Measurements from ENCODE around the gene MIDN. TPM values are rescaled to one million over a fixed set of nuclear protein-coding genes. Genes with fewer than 3 reads are reported as not detected.

The MIDN gene
- total and polyA plus RNA-seq, 2 of the 4 experiments (the other 2 are of a cell fraction) = 2.5 to 26.0 TPM

GRCh38 chr19:1264801-1265614 lies 16.6 kb downstream of the MIDN start:
- peak overlapping the region; percentile 96 for H2BK120ac ChIP-seq (ENCODE audit: low read depth, low read length)
- peak overlapping the region; percentile 59 to 63 for H4K8ac ChIP-seq (ENCODE audit: low read depth in 2 of 2, low read length in 2 of 2)
- 67% methylated on average over 21 of the region's 26 CpGs; no CpG with 5 or more reads in 1 of the 2 experiments for WGBS, 2 experiments (ENCODE audit: extremely low coverage in 2 of 2, insufficient read length in 1 of 2)
- H3K4ac ChIP-seq (ENCODE audit: low read depth, low read length) = peak overlapping the region; percentile 98
- in situ Hi-C loops (cut with MboI; ENCODE audit: low sequenced_read_pairs) = no loop called here
- peaks cover 25% of the 10 kb centered on the region for H4K20me1 ChIP-seq (ENCODE audit: insufficient read depth, low read length)
- peak overlapping the region; percentile 93 for H3K27ac ChIP-seq (ENCODE audit: insufficient read depth, low read length)
- H3K18ac ChIP-seq (ENCODE audit: low read depth, low read length) = peak overlapping the region; percentile 68
- no peaks in the 10 kb centered on the region for H3K9me3 ChIP-seq (ENCODE audit: control insufficient read depth, insufficient read depth, low read length)
- peak overlapping the region; percentile 89 for H2AK9ac ChIP-seq (replicated peaks; ENCODE audit: low read depth, low read length, poor library complexity)
- peak overlapping the region; percentile 48 for H3K4me2 ChIP-seq (ENCODE audit: low read depth, low read length)
- peaks cover 5 to 56% of the 10 kb centered on the region in 2 experiments; a peak in 3 of 4 replicates for H3K79me1 ChIP-seq (ENCODE audit: low read depth in 1 of 2, low read length in 2 of 2)
- TF ChIP-seq RCOR1 (IDR thresholded peaks at IDR 0.05; ENCODE audit: insufficient replicate concordance, low read length) = no peak
- TF ChIP-seq POLR2A (IDR thresholded peaks at IDR 0.05; ENCODE audit: low read depth, low read length) = 0 out of 2 replicates have a peak, but pooled peaks have one; percentile 6
- peak; percentile 92 for TF ChIP-seq FOS (IDR thresholded peaks at IDR 0.05; ENCODE audit: low read depth, low read length)
- TF ChIP-seq CHD1 (IDR thresholded peaks at IDR 0.05; ENCODE audit: low read depth, low read length) = no peak
- TF ChIP-seq MAZ (IDR thresholded peaks at IDR 0.05; ENCODE audit: borderline replicate concordance, low read depth, low read length) = peak; percentile 77; the same call in 1 of the 2 replicates
- no peak for TF ChIP-seq NFE2L2 (IDR thresholded peaks at IDR 0.05; ENCODE audit: low read depth, low read length)
- no peak for TF ChIP-seq BHLHE40 (IDR thresholded peaks at IDR 0.05; ENCODE audit: low read depth, low read length)
- dilution Hi-C loops (cut with HindIII; ENCODE audit: low sequenced_read_pairs, unreplicated experiment) = no loop called here
- peak overlapping the region; percentile 35 for H4K5ac ChIP-seq (ENCODE audit: low read depth, low read length)
- ChIA-PET CTCF (interaction anchor here (3.5 kb wide), 1 partner anchor 21 kb away, joined by 64 read pairs; no protein-coding TSS in a partner anchor), POLR2A (ENCODE audit: unreplicated experiment) (interaction anchor here (0.7 to 1.8 kb wide), 2 partner anchors 12 kb away, joined by 3 to 16 read pairs; no protein-coding TSS in a partner anchor)
- H3K27me3 ChIP-seq (ENCODE audit: control insufficient read depth, insufficient read depth, low read length) = no peaks in the 10 kb centered on the region
- H2AK5ac ChIP-seq (ENCODE audit: low read depth, low read length) = peak overlapping the region; percentile 99
- H3K4me1 ChIP-seq (ENCODE audit: control insufficient read depth, insufficient read depth, low read length) = peaks cover 51% of the 10 kb centered on the region
- peak overlapping the region; percentile 82 for H3K14ac ChIP-seq (replicated peaks; ENCODE audit: low read depth, low read length)
- peak overlapping the region; percentile 43 for H2BK15ac ChIP-seq (ENCODE audit: low read depth, low read length)
- H3K4me3 ChIP-seq (ENCODE audit: insufficient read depth, low read depth, low read length) = no peak overlapping the region
- DNase-seq (peak; percentile 88), ATAC-seq (ENCODE audit: low read depth) (peak; percentile 2)
- H2BK5ac ChIP-seq (ENCODE audit: low read depth, low read length, poor library complexity, severe bottlenecking) = peak overlapping the region; percentile 95
- peak overlapping the region; percentile 75 for H2AFZ ChIP-seq (replicated peaks; ENCODE audit: low read length, poor library complexity)
- intact Hi-C loops (cut with micrococcal nuclease) = no loop called here
- peak overlapping the region; percentile 81 for H2BK20ac ChIP-seq (ENCODE audit: low read depth, low read length)
- no peak overlapping the region for H3K56ac ChIP-seq (ENCODE audit: extremely low read depth, insufficient read depth, low read length)
- no peaks in the 10 kb centered on the region for H3K36me3 ChIP-seq (ENCODE audit: control insufficient read depth, insufficient read depth, low read length)
- peak overlapping the region; percentile 98 for H4K91ac ChIP-seq (ENCODE audit: insufficient read depth, low read depth, low read length)
- H3K9me1 ChIP-seq (ENCODE audit: insufficient read depth, low read length) = peaks cover 11% of the 10 kb centered on the region
- peak overlapping the region; percentile 69 for H3K23ac ChIP-seq (ENCODE audit: low read depth, low read length)
- H3K9ac ChIP-seq (ENCODE audit: low read depth, low read length) = peak overlapping the region; percentile 30; the same call in 1 of the 2 replicates
- BruUV-seq (replicated peaks) = no TSS peak
